Gastroesophageal sphincter (tissue), 4 donors: ENCODE results near the gene CCDC185. TPM values are rescaled to one million over a fixed set of nuclear protein-coding genes. Genes with fewer than 3 reads are reported as not detected.

Source experiments
- ATAC-seq: fragments of 150-250 bp; one replicate; pipeline ENCODE4 v1.9.1; 2016; ENCODE audit warnings: mild to moderate bottlenecking, moderate library complexity
- H3K27ac ChIP-seq, 4 donors: fragments of 200-600 bp; sonication (generic) in 3 of 4; 1 replicate in 3 of 4; 2 replicates in 1 of 4; pipeline ENCODE4 v1.5.1; 2016 to 2019
- H3K27me3 ChIP-seq: fragments of 200-600 bp; sonication (generic); one replicate; pipeline ENCODE4 v1.5.1; 2019
- H3K36me3 ChIP-seq, 2 donors: fragments of 200-600 bp; sonication (generic); one replicate each; pipeline ENCODE4 v1.5.1; 2019; ENCODE audit warnings: control low read depth in 1 of 2
- H3K4me1 ChIP-seq, 3 donors: fragments of 200-600 bp; sonication (generic); 1 replicate in 2 of 3; 2 replicates in 1 of 3; pipeline ENCODE4 v1.5.1; 2016 to 2019; ENCODE audit warnings: control low read depth in 2 of 3
- H3K4me3 ChIP-seq, 2 donors: fragments of 200-600 bp; sonication (generic); one replicate each; pipeline ENCODE4 v1.5.1; 2019; ENCODE audit warnings: mild to moderate bottlenecking in 1 of 2, moderate library complexity in 1 of 2
- H3K9me3 ChIP-seq, 3 donors: fragments of 200-600 bp; sonication (generic); one replicate each; pipeline ENCODE4 v1.5.1; 2017 to 2019; ENCODE audit warnings: control low read depth in 2 of 3
- EP300 ChIP-seq: sonication (generic); formaldehyde crosslinking; IDR thresholded peaks from one replicate; pipeline ENCODE4 v1.6.1; 2017; ENCODE audit warnings: antibody characterized with exemption, mild to moderate bottlenecking
- POLR2A ChIP-seq, 2 donors: fragments of 450-650 bp; IDR thresholded peaks; one replicate each; pipeline ENCODE4 v1.6.1; 2017; ENCODE audit warnings: antibody characterized with exemption in 2 of 2, mild to moderate bottlenecking in 2 of 2, moderate library complexity in 1 of 2
- POLR2AphosphoS5 ChIP-seq: sonication (generic); formaldehyde crosslinking; IDR thresholded peaks from one replicate; pipeline ENCODE4 v1.6.1; 2017; ENCODE audit warnings: antibody characterized with exemption
- WGBS, 2 donors: methylation state at CpG; one replicate each; pipeline ENCODE4 v1.1.5; 2018; ENCODE audit warnings: low coverage in 1 of 2; 5-methylcytosine and 5-hydroxymethylcytosine counted together
- total RNA-seq, 4 donors: library from RNA; depleted of rRNA; stranded (reverse); fragments of >200 nt; gene quantifications; one replicate each; pipeline ENCODE4 v1.1.0, GENCODE V29; 2016
- TF ChIP-seq, protein P1 (sequence below), 4 experiments: fragments of 200-600 bp in 2 of 4; fragments of 450-650 bp in 2 of 4; sonication (generic) in 1 of 4; IDR thresholded peaks; one replicate each; pipeline ENCODE4 v1.5.1; 2017 to 2019; ENCODE audit warnings: antibody characterized with exemption in 4 of 4, mild to moderate bottlenecking in 2 of 4, moderate library complexity in 2 of 4

CCDC185 gene
- total RNA-seq, 4 donors from 2014 or later = 0.50 TPM; not detected in 3

DNA sequence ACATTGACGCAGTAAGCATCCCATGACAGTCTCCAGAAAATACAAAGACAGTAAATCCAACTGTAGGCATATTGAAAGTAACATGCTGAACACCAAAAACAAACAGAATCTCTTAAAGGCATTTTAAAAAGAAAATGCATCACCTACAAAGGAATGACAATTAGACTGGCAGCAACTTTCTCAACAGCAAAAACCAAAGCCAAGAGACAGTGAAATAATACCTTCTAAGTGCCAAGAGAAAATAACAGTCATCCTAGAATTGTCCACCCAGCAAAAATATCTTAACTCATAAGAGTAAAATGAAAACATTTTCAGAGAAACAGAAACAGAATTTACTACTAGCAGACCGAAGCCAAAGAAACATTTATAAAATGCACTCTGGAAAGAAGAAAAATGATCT, 20.0 kb downstream of the CCDC185 start:
- Histone ChIP-seq H3K4me3 (no peak overlapping the region), H3K4me1 (no peaks in the 10 kb centered on the region), H3K9me3 (no peaks in the 10 kb centered on the region), H3K27ac (no peak overlapping the region), H3K27me3 (no peaks in the 10 kb centered on the region), H3K36me3 (no peaks in the 10 kb centered on the region)
- WGBS, 2 donors = 68 to 71% methylated on average over 2 of the region's 2 CpGs
- TF ChIP-seq, protein P1, sequence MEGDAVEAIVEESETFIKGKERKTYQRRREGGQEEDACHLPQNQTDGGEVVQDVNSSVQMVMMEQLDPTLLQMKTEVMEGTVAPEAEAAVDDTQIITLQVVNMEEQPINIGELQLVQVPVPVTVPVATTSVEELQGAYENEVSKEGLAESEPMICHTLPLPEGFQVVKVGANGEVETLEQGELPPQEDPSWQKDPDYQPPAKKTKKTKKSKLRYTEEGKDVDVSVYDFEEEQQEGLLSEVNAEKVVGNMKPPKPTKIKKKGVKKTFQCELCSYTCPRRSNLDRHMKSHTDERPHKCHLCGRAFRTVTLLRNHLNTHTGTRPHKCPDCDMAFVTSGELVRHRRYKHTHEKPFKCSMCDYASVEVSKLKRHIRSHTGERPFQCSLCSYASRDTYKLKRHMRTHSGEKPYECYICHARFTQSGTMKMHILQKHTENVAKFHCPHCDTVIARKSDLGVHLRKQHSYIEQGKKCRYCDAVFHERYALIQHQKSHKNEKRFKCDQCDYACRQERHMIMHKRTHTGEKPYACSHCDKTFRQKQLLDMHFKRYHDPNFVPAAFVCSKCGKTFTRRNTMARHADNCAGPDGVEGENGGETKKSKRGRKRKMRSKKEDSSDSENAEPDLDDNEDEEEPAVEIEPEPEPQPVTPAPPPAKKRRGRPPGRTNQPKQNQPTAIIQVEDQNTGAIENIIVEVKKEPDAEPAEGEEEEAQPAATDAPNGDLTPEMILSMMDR (IDR thresholded peaks at IDR 0.05) = no peak
- no peak for TF ChIP-seq EP300
- TF ChIP-seq POLR2AphosphoS5 = no peak
- no peak for TF ChIP-seq POLR2A (IDR thresholded peaks at IDR 0.05)
- no peak for ATAC-seq

DNA sequence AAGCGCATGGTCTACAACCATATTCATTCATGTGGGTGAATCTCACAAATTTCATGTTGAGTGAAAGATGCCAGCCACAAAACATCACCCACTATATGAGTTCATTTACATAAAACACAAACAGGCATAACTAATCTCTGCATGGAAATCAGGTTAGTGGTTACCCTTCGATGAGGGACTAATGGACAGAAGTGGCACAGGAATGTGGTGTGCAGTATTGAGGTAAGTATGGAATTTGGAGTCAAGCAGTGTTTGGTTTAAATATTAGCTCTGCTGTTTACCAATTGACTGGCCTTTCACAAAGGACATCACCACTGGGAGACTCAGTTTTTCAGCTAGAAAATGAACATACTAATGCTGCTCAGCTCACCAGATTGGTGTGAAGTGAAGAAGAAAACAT, 24.2 kb downstream of the CCDC185 start:
- TF ChIP-seq POLR2AphosphoS5 (no peak), POLR2A (IDR thresholded peaks at IDR 0.05) (no peak), EP300 (no peak)
- TF ChIP-seq, protein P1 (IDR thresholded peaks at IDR 0.05) = no peak
- Histone ChIP-seq H3K4me3 (no peak overlapping the region), H3K27me3 (no peaks in the 10 kb centered on the region), H3K27ac (no peak overlapping the region), H3K4me1 (no peaks in the 10 kb centered on the region), H3K36me3 (no peaks in the 10 kb centered on the region), H3K9me3 (no peaks in the 10 kb centered on the region)
- ATAC-seq = no peak
- WGBS, 2 donors = 100% methylated on average over 1 of the region's 2 CpGs

DNA sequence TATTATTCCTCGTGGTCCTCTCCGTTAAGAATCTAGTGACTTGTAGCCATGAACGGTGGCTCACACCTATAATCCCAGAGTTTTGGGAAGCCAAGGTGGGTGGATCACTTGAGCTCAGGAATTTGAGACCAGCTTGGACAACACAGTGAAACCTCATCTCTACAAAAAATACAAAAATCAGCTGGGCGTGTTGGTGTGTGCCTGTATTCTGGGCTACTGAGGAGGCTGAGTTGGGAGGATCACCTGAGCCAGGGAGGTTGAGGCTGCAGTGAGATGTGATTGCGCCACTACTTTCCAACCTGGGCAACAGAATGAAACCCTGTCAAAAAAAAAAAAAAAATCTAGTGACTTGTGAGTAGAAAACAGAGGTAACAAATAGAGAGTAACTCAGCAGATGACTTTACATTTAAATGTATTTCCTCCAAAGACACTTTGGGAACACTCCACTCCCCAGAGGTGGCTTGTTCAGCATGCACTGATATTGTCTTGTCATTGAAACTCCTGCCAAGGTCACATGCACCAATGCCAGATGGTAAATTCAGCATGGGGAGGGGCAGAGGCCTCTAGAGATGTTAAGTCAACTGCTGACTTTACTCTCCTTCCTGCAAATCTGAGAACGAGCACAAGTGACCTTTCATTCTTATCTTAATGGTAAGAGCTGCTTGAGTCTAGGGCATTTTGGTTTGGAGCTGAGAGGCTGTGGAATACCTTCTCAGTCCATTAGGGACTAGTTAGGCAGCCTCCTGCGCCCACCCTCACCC, 24.9 kb downstream of the CCDC185 start:
- no peaks in the 10 kb centered on the region for H3K36me3 ChIP-seq
- H3K4me1 ChIP-seq = no peaks in the 10 kb centered on the region
- TF ChIP-seq POLR2A (IDR thresholded peaks at IDR 0.05) = no peak
- TF ChIP-seq POLR2AphosphoS5 = no peak
- no peak for TF ChIP-seq EP300
- TF ChIP-seq, protein P1 (IDR thresholded peaks at IDR 0.05) = no peak
- no peaks in the 10 kb centered on the region for H3K27me3 ChIP-seq
- no peaks in the 10 kb centered on the region for H3K9me3 ChIP-seq
- WGBS, 2 donors = 56 to 100% methylated on average over 2 to 5 of the region's 7 CpGs
- H3K4me3 ChIP-seq = no peak overlapping the region
- ATAC-seq = no peak
- no peak overlapping the region for H3K27ac ChIP-seq

DNA sequence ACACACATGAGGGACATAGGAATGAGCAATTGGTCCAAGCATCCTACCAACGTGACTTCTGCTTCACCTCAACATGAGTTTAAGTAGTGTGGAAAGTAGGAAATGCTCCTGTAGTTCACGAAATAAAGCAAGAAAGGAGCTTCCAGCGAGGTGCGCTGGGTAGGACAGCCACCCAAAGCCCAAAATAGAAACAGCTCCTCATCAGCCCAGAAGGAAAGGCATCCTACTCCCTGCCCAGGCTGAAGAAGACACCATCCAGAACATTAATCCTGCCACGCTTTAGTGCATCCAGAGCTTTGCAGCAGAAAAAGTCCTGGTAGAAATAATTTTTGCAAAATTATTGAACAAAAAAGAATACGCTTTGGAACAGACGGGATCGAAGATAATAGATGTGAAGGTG, 25.9 kb downstream of the CCDC185 start:
- Histone ChIP-seq H3K9me3 (no peaks in the 10 kb centered on the region), H3K27me3 (no peaks in the 10 kb centered on the region), H3K36me3 (no peaks in the 10 kb centered on the region), H3K27ac (no peak overlapping the region), H3K4me3 (no peak overlapping the region), H3K4me1 (no peaks in the 10 kb centered on the region)
- 94 to 98% methylated on average over 4 to 7 of the region's 8 CpGs for WGBS, 2 donors
- no peak for ATAC-seq
- TF ChIP-seq POLR2AphosphoS5 (no peak), POLR2A (IDR thresholded peaks at IDR 0.05) (no peak), EP300 (no peak)
- TF ChIP-seq, protein P1 (IDR thresholded peaks at IDR 0.05) = no peak

DNA sequence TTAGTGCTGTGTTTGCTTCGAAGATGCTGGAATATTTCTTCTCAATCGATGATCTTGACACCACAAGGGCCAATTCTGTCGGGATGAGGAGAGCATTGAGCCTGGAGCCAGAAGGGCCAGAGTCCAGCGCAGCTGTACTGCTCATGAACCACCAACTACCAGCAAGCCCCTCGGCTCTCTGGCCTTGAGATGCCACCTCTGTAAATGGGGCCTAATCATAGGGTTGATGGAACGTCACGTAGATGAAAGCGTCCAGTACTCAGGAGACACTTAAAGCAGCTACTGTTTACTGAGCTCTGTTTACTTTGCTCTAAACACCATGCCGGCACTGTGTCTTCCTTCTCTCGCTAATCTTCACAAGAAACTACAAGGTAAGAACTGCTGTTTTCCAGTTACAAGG, 26.3 kb downstream of the CCDC185 start:
- Histone ChIP-seq H3K4me3 (no peak overlapping the region), H3K4me1 (peaks cover 0 to 2% (median 0%) of the 10 kb centered on the region in 3 donors), H3K27ac (no peak overlapping the region), H3K9me3 (no peaks in the 10 kb centered on the region), H3K36me3 (no peaks in the 10 kb centered on the region), H3K27me3 (no peaks in the 10 kb centered on the region)
- TF ChIP-seq EP300 (no peak), POLR2AphosphoS5 (no peak), POLR2A (IDR thresholded peaks at IDR 0.05) (no peak)
- TF ChIP-seq, protein P1 (IDR thresholded peaks at IDR 0.05) = no peak
- no peak for ATAC-seq
- 89 to 92% methylated on average over 6 of the region's 10 CpGs for WGBS, 2 donors
